IPS-20b (cell line): Measurements from ENCODE around the gene BEAN1.

Experiments used
- H3K27ac ChIP-seq: one replicate; pipeline ENCODE4 v1.5.1; 2013; ENCODE audit warnings: low read length
- H3K27me3 ChIP-seq: 2 replicates; pipeline ENCODE4 v1.6.1; 2013; ENCODE audit warnings: mild to moderate bottlenecking, low read length, inconsistent platforms; ENCODE audit not compliant: insufficient read depth
- H3K36me3 ChIP-seq: 2 replicates; pipeline ENCODE4 v1.6.1; 2013; ENCODE audit warnings: low read depth, mild to moderate bottlenecking, inconsistent platforms, low read length, moderate library complexity; ENCODE audit not compliant: insufficient read depth
- H3K4me1 ChIP-seq: 2 replicates; pipeline ENCODE4 v1.6.1; 2013; ENCODE audit warnings: mild to moderate bottlenecking, control low read depth, inconsistent platforms, low read length, moderate library complexity; ENCODE audit not compliant: insufficient read depth
- H3K4me3 ChIP-seq: 2 replicates; pipeline ENCODE4 v1.5.1; 2013; ENCODE audit warnings: mild to moderate bottlenecking, low read length, inconsistent platforms
- H3K9ac ChIP-seq: 2 replicates; pipeline ENCODE4 v1.6.1; 2013; ENCODE audit warnings: low read depth, mild to moderate bottlenecking, inconsistent platforms, low read length, moderate library complexity
- H3K9me3 ChIP-seq: 2 replicates; pipeline ENCODE4 v1.6.1; 2013; ENCODE audit warnings: mild to moderate bottlenecking, low read depth, low read length, inconsistent platforms; ENCODE audit not compliant: insufficient read depth

BEAN1 gene

DNA sequence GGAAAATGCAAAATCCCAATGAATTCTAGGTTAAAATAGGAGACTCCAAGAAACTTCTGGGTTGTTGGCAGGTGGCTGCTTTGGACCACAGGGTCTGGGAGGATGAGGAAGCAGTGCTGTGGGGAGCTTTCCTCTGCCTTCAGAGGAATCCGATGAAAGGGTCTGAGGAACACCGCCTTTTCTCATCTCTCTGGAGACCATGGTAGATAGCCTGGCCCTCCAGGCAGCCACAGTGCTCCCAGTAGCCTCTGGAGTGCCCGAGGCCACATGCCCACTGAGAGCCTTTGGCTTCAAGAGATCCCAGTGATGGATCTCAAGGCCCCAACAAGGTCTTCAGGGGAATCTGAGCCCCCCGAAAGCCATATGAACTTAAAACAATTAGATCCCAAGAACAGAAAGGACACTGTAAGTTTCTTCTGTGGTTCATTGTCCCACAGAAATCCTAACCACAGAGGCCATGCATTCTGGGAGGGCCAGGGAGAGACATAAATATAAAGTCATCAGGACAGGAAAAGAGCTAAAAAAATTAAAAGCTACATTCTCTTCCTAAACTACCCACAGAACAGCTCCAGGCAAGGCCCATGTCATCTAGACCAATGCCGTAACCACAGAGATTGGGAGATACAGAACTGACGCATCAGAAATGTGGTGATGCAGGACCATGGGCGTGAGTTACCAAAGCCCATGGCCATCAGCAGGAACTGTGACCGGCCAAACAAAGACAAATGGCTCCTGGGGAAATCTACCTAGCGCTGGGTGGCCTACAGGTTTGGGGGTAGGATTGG is 98.5 kb downstream of the BEAN1 start:
- no peaks in the 10 kb centered on the region for H3K4me1 ChIP-seq
- H3K4me3 ChIP-seq = no peak overlapping the region
- H3K9ac ChIP-seq = no peak overlapping the region

DNA sequence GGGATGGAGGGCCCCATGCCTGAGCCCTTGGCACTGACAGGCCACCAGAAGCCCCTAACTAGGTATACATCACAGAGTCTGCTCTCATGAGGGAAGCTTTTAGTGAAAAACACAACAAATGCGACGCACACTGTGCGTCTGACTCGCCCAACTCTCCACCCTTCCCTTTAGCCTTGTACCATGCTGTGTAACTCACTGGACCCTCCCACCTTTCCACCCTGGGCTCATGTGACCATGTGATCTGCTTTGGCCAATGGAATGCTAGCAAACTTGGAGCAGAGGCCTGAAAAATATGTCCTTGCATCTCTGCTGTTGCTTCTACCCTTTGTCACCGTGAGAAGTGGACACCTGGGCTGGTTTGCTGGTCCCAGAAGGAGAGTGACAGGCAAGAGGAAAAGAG is 101.2 kb downstream of the BEAN1 start:
- Histone ChIP-seq H3K4me1 (no peaks in the 10 kb centered on the region), H3K36me3 (no peaks in the 10 kb centered on the region), H3K9me3 (no peaks in the 10 kb centered on the region), H3K27ac (no peak overlapping the region), H3K4me3 (no peak overlapping the region), H3K9ac (no peak overlapping the region), H3K27me3 (no peaks in the 10 kb centered on the region)

More for the DNA sequence above, 98.5 kb downstream of the BEAN1 start:
- no peak overlapping the region for H3K27ac ChIP-seq
- no peaks in the 10 kb centered on the region for H3K27me3 ChIP-seq
- H3K9me3 ChIP-seq = no peaks in the 10 kb centered on the region
- H3K36me3 ChIP-seq = no peaks in the 10 kb centered on the region

DNA sequence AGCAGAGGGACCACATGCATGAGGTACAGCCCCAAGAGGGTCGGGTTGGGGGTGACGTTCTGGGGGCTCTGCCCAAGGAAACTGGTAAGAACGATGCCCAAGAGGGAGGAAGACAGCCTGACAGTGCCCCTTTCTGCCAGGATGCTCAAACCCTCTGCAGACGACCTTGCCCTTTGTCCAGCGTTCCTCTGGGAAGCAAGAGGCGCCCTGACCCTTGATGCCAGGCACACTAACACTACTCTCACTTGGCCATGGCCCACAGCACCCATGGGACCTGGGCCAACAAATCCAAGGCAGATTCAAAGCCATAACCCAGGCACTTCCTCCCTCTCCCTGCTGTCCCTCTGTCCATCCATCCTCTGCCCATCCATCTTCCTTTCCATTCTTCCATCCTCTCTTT is 102.4 kb downstream of the BEAN1 start:
- Histone ChIP-seq H3K27me3 (no peaks in the 10 kb centered on the region), H3K9me3 (no peaks in the 10 kb centered on the region), H3K4me1 (no peaks in the 10 kb centered on the region), H3K4me3 (no peak overlapping the region), H3K36me3 (no peaks in the 10 kb centered on the region), H3K27ac (no peak overlapping the region), H3K9ac (no peak overlapping the region)
